ENCODE results near the gene C6orf89. TPM values are rescaled to one million over a fixed set of nuclear protein-coding genes. Genes with fewer than 3 reads are reported as not detected.

C6orf89 gene
- total RNA-seq, 1 experiment from 2014 or later = 40.1 TPM

DNA sequence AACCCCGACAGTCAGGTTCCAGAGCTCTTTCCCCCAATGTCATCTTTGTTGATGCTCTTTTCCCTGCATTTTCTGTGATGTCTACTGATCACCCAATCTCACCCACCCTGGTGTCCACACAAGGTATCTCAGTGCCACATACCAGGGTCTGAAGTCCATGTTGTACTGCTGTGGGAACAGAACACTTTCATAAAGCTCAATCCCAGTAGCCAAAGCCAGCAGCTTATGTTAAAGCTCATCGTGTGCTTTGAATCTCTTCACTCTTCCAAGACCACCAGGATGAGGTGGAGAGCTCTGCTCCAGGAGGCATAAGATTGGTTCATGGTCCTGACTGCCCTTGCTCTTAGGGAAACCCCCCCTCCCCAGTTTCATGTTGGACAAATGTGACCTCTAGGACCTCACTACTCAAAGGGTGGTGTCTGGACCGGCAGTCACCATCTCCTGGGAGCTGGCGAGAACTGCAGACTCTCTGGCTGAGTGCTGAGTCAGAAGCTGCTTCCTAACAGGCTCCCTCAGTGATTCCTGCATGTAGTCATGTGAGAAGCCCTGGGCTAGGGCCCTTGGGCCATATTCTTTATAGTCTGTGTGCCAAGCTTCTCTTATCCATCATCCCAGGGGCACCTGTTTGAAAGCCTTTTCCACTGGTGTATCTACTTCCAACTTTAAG lies 33.1 kb upstream of the C6orf89 start:
- Histone ChIP-seq H3K4me2 (peak overlapping the region; percentile 31), H3K36me3 (ENCODE audit: low read depth) (peaks cover 37% of the 10 kb centered on the region), H2AFZ (no peak overlapping the region), H3K27me3 (ENCODE audit: insufficient read depth, low read depth) (no peaks in the 10 kb centered on the region), H3K79me2 (ENCODE audit: low read depth) (no peaks in the 10 kb centered on the region), H3K4me3 (no peak overlapping the region), H3K9me3 (ENCODE audit: insufficient read depth, low read depth) (no peaks in the 10 kb centered on the region), H3K4me1 (replicated peaks; ENCODE audit: insufficient read depth) (peaks cover 22% of the 10 kb centered on the region), H4K20me1 (ENCODE audit: insufficient read depth) (no peaks in the 10 kb centered on the region), H3K27ac (peak overlapping the region; percentile 78), H3K9me2 (ENCODE audit: insufficient read depth) (no peaks in the 10 kb centered on the region), H3F3A (ENCODE audit: insufficient read depth, low read depth) (peaks cover 33% of the 10 kb centered on the region; the same call in 1 of the 2 replicates)
- TF ChIP-seq, protein P1, sequence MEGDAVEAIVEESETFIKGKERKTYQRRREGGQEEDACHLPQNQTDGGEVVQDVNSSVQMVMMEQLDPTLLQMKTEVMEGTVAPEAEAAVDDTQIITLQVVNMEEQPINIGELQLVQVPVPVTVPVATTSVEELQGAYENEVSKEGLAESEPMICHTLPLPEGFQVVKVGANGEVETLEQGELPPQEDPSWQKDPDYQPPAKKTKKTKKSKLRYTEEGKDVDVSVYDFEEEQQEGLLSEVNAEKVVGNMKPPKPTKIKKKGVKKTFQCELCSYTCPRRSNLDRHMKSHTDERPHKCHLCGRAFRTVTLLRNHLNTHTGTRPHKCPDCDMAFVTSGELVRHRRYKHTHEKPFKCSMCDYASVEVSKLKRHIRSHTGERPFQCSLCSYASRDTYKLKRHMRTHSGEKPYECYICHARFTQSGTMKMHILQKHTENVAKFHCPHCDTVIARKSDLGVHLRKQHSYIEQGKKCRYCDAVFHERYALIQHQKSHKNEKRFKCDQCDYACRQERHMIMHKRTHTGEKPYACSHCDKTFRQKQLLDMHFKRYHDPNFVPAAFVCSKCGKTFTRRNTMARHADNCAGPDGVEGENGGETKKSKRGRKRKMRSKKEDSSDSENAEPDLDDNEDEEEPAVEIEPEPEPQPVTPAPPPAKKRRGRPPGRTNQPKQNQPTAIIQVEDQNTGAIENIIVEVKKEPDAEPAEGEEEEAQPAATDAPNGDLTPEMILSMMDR (conservative IDR thresholded peaks at IDR 0.05) = no peak
- no peak for TF ChIP-seq EZH2 (IDR thresholded peaks at IDR 0.05; ENCODE audit: low read depth)
- BruUV-seq (replicated peaks) = TSS peak; percentile 87
- CTCF ChIA-PET = interaction anchor here (0.5 to 2.0 kb wide), 7 partner anchors 33 to 435 kb away, joined by 3 to 17 read pairs (median 5); no protein-coding TSS in a partner anchor
- POLR2A ChIA-PET (ENCODE audit: unreplicated experiment) = interaction anchor here (0.6 to 0.7 kb wide), 5 partner anchors 25 to 1851 kb away, joined by 3 to 53 read pairs (median 6); partner anchors contain the start of gene CDKN1A
- peak in 1 of 2 experiments; percentile 45 for DNase-seq
- intact Hi-C loops (cut with micrococcal nuclease; ENCODE audit: unreplicated experiment) = no loop called here

DNA sequence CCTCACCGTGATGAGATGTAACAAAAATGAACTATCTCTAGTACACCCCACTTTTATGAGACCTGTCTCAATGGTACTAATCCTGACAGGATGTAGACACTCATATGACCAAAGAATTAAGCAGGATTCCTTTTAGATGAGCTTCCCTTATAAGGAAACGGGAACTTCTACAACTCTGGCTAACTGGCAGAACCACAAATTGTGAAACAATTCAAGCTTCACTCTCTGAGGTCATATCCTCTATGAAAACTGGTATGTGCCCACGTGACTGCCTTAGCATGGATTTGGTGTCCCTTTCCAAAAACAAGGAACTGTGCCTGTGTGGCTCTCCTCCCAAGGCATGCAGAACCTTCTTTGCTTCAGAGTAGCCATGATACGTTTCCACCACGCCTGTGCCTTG lies 32.4 kb upstream of the C6orf89 start:
- peaks cover 33% of the 10 kb centered on the region; the same call in 1 of the 2 replicates for H3F3A ChIP-seq (ENCODE audit: insufficient read depth, low read depth)
- H2AFZ ChIP-seq = no peak overlapping the region
- intact Hi-C loops (cut with micrococcal nuclease; ENCODE audit: unreplicated experiment) = no loop called here
- TF ChIP-seq, protein P1 (conservative IDR thresholded peaks at IDR 0.05) = no peak
- no peak for TF ChIP-seq EZH2 (IDR thresholded peaks at IDR 0.05; ENCODE audit: low read depth)
- H3K79me2 ChIP-seq (ENCODE audit: low read depth) = no peaks in the 10 kb centered on the region
- no peaks in the 10 kb centered on the region for H3K9me3 ChIP-seq (ENCODE audit: insufficient read depth, low read depth)
- POLR2A ChIA-PET (ENCODE audit: unreplicated experiment) = interaction anchor here (0.6 to 0.7 kb wide), 4 partner anchors 18 to 385 kb away, joined by 3 to 53 read pairs (median 14); no protein-coding TSS in a partner anchor
- H3K9me2 ChIP-seq (ENCODE audit: insufficient read depth) = no peaks in the 10 kb centered on the region
- H3K4me3 ChIP-seq = no peak overlapping the region
- no peaks in the 10 kb centered on the region for H3K27me3 ChIP-seq (ENCODE audit: insufficient read depth, low read depth)
- peak; percentile 33 to 96 for DNase-seq
- no peaks in the 10 kb centered on the region for H4K20me1 ChIP-seq (ENCODE audit: insufficient read depth)
- peak overlapping the region; percentile 33 for H3K4me2 ChIP-seq
- BruUV-seq (replicated peaks) = no TSS peak
- peak overlapping the region; percentile 78 for H3K27ac ChIP-seq
- peaks cover 22% of the 10 kb centered on the region for H3K4me1 ChIP-seq (replicated peaks; ENCODE audit: insufficient read depth)
- peaks cover 37% of the 10 kb centered on the region for H3K36me3 ChIP-seq (ENCODE audit: low read depth)
- CTCF ChIA-PET = interaction anchor here (0.5 to 2.0 kb wide), 7 partner anchors 25 to 436 kb away, joined by 3 to 31 read pairs (median 11); no protein-coding TSS in a partner anchor

DNA sequence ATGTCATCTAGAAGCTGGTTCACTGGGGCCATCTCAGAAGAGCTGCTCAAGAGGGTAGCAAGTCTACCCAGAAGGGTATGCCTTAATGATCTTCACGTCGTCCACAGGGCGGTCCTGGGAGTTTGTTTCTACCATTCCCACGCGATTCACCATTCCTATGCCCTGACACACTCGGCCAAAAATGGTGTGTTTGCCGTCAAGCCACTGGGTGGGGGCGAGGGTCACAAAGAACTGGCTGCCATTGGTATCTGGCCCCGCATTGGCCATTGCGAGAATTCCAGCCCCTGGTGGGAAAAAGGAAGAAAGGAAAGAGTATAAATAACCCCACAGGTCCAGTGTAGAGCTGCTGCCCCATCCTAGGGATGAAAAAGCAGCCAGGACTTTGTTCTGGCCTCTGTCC lies 30.0 kb upstream of the C6orf89 start:
- no peak for DNase-seq
- BruUV-seq (replicated peaks) = no TSS peak
- no peak overlapping the region for H3K4me3 ChIP-seq
- peaks cover 22% of the 10 kb centered on the region for H3K4me1 ChIP-seq (replicated peaks; ENCODE audit: insufficient read depth)
- ChIA-PET POLR2A (ENCODE audit: unreplicated experiment) (no interaction called here), CTCF (no interaction called here)
- H2AFZ ChIP-seq = no peak overlapping the region
- no peaks in the 10 kb centered on the region for H3K9me3 ChIP-seq (ENCODE audit: insufficient read depth, low read depth)
- TF ChIP-seq, protein P1 (conservative IDR thresholded peaks at IDR 0.05) = no peak
- no peak for TF ChIP-seq EZH2 (IDR thresholded peaks at IDR 0.05; ENCODE audit: low read depth)
- intact Hi-C loops (cut with micrococcal nuclease; ENCODE audit: unreplicated experiment) = no loop called here
- no peak overlapping the region for H3K27ac ChIP-seq
- no peak overlapping the region for H3K4me2 ChIP-seq
- no peaks in the 10 kb centered on the region for H3K27me3 ChIP-seq (ENCODE audit: insufficient read depth, low read depth)
- peaks cover 36% of the 10 kb centered on the region; the same call in 1 of the 2 replicates for H3F3A ChIP-seq (ENCODE audit: insufficient read depth, low read depth)
- H3K9me2 ChIP-seq (ENCODE audit: insufficient read depth) = no peaks in the 10 kb centered on the region
- H4K20me1 ChIP-seq (ENCODE audit: insufficient read depth) = no peaks in the 10 kb centered on the region
- H3K36me3 ChIP-seq (ENCODE audit: low read depth) = peaks cover 35% of the 10 kb centered on the region
- H3K79me2 ChIP-seq (ENCODE audit: low read depth) = no peaks in the 10 kb centered on the region
